OCI-LY3 (cell line): ENCODE results near the gene ATAD3C.

ENCODE experiments used
- CTCF ChIP-seq: fragments of 200-600, 300-600 bp; sonication (generic); IDR thresholded peaks from 2 replicates; pipeline ENCODE4 v1.5.1; 2014; ENCODE audit warnings: antibody characterized with exemption, low read length, low read depth
- EZH2phosphoT487 ChIP-seq: fragments of 200-600 bp; shearing (Covaris generic); IDR thresholded peaks from 2 replicates; pipeline ENCODE4 v1.6.1; 2018; ENCODE audit warnings: antibody characterized with exemption, mixed run types, low read depth

GRCh38 chr1:1451696-1452364 lies 2.3 kb downstream of the ATAD3C start:
- no peak for TF ChIP-seq EZH2phosphoT487
- no peak for TF ChIP-seq CTCF
